ENCODE data around the gene NT5DC2.

The NT5DC2 gene

DNA sequence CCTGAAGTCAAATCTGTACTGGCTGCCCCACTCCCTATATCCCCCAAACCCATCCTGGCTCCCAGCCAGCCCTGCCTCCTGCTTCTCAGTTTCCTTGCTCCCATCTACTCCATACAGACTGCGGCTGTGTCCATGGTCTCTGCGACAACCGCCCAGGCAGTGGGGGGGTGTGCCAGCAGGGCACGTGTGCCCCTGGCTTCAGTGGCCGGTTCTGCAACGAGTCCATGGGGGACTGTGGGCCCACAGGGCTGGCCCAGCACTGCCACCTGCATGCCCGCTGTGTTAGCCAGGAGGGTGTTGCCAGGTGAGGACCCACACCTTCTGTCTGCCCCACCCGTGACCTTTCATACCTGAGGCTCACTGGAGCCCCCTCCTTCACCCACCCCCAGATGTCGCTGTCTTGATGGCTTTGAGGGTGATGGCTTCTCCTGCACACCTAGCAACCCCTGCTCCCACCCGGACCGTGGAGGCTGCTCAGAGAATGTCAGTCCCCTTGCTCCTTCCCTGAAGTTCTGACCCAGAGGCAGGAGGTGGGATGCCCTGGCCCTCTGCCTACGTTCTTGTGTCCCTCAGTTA, 23.8 kb downstream of the NT5DC2 start:
- DNase-seq (ENCODE audit: low read depth in 2 of 2): no peak

DNA sequence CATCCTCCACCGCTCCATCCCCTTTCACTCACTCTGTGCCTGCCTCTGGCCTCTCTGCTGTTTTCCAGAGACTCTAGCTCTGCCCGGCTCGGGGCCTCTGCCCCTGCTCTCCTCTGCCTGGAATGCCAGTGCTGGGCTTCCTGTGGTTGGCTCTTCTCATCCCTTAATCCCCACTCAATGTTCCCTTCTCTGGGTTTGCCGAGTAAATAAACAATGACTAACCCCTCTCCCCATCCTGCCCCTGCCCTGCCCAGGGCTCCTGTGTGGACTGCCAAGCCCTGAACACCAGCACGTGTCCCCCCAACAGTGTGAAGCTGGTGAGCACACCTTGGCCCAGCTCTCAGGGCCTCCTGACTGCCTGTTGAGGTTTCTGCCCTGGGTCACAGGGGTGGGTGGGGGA, 26.3 kb downstream of the NT5DC2 start:
- DNase-seq (ENCODE audit: low read depth in 2 of 2): no peak

GRCh38 chr3:52506266-52506966, 27.2 kb downstream of the NT5DC2 start:
- DNase-seq (ENCODE audit: low read depth in 2 of 2): no peak

DNA sequence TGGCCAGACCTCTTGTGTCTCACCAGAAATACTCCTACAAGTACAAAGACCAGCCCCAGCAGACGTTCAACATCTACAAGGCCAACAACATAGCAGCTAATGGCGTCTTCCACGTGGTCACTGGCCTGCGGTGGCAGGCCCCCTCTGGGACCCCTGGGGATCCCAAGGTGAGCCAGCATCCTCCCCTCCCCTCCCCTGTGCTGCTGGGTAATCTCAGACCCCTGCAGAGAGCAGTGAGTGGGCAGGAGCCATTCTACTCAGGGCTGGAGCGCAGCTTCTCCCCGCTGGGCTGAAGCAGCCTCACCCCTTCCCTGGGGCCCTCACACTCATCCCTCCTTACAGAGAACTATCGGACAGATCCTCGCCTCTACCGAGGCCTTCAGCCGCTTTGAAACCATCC, 28.7 kb downstream of the NT5DC2 start:
- no peak for DNase-seq (ENCODE audit: low read depth in 2 of 2)

DNA sequence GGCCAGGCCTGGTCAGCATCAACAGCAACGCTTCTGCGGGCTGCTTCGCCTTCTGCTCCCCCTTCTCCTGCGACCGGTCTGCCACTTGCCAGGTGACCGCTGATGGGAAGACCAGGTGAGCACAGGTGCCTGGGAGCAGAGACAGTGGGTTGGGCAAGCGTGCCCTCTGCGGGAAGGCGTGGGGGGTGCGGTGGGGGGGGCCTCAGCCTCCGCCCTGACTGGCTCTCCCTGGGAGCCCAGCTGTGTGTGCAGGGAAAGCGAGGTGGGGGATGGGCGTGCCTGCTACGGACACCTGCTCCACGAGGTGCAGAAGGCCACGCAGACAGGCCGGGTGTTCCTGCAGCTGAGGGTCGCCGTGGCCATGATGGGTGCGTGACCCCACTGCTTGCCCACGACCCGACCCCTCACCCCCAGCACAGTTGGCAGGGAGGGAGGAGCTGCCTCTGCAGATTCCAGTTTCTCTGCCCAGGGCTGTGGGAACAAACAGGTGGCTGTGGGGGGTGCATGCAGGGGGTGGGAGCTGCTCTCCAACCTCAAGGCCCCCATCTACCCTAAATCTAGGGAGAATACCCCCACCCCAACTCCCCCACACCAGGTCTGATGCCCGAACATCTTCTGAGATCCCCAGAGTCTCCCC, 29.8 kb downstream of the NT5DC2 start:
- no peak for DNase-seq (ENCODE audit: low read depth in 2 of 2)

GRCh38 chr3:52502808-52503350, 30.8 kb downstream of the NT5DC2 start:
- DNase-seq (ENCODE audit: low read depth in 2 of 2): no peak

DNA sequence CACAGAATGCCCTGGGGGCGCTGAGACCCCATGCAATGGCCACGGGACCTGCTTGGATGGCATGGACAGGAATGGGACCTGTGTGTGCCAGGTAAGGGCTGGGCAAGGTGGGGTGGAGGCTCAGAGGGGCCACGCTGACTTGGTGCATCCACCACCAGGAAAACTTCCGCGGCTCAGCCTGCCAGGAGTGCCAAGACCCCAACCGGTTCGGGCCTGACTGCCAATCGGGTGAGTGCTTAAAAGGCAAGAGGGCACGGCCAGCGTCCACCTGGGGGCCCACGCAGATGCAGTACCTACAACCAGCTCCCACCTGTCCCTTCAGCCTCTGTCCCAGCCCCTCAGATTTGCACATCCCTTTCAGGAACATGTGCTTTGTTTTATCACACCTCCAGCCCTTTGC, 31.7 kb downstream of the NT5DC2 start:
- DNase-seq (ENCODE audit: low read depth in 2 of 2): no peak

DNA sequence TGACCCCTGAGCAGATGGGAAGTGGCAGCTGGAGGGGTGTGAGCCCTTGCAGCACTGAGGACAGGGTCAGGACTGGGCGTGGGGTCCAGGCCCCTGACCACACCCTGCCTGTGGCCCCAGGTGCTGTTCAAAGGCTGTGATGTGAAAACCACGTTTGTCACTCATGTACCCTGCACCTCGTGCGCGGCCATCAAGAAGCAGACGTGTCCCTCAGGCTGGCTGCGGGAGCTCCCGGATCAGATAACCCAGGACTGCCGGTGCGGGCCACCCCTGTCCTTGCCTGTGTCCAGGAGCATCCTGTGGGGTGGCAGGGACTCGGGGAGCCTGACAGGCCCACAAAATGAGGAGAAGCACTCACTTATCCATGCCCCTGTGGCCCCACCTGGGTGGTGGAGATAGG, 32.6 kb downstream of the NT5DC2 start:
- DNase-seq (ENCODE audit: low read depth in 2 of 2): no peak

DNA sequence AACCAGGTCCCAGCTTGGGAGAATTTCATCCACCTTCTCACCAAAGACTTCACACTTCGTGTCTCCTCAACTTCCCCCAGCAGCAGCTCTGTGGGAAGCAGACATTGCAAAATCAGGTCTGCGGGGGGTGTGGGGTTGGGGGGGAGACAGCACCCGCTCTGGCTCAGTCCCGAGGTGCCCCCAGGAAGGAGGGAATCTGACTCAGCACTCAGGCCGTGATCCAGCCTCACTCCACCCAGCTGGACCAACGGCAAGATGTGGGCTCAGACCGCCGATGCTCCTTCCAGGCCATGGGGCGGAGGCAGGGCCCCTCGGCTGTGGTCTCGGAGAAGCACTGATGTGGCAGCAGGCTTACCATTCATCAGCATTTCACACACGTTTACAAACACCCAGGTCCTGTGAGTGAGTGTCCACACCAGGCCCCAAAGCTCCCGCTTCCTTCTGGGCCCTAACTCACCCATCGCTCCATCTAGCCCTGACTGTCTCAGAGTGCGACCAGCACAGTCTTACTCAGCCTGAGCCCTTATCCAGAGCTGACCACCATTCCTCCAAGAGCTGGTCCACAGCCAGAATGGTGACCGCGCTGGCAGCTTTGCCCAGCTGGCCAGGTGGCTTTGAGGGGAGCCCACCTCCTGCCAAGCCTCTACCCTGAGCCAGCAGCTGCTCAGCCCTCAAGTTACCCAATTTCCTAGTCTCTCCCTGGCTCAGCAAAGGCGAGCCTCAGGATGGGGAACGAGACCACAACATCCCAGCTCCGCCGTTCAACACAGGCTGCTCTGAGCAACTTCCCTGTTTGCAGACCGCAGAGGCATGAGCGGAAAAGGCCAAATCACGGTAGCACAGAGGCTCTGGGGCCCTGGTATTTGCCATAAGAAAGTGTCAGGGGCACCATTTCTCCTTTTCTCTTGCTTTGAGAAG, 35.3 kb downstream of the NT5DC2 start:
- no peak for DNase-seq (ENCODE audit: low read depth in 2 of 2)

GRCh38 chr3:52495777-52496602, 37.7 kb downstream of the NT5DC2 start:
- DNase-seq (ENCODE audit: low read depth in 2 of 2): no peak

DNA sequence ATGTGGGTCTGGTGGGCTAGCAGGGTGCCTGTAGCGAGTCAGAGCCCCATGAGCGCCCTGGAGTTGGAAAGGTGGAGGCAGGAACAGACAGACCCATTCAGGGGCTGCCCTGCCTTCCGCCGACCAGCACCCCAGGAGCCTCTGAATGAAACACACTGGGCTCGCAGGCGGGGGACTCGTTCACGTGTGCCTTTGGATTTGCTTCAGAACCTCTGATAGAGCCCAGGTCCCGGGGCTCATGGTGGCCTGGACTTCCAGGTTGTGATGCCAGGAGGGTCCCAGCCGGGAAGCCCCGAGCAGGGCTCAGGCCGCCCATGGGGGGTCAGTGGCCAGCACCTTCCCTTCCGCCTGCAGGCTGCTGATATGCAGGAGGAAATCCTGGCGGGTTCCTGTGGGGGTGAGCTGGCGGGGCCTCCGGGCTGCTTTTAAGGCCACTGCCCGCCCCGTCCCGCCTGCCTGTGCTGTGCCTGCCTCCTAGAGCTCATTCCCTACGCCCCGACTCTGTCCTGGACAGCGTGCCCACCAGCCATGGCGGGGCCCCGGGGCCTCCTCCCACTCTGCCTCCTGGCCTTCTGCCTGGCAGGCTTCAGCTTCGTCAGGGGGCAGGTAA, 38.7 kb downstream of the NT5DC2 start, which contains the start of gene STAB1:
STAB1 (plus strand) TSS at position 453 of the 610 bp plus-strand sequence; CDS start at position 529, 76 bp downstream.
- DNase-seq (ENCODE audit: low read depth in 2 of 2): no peak

DNA sequence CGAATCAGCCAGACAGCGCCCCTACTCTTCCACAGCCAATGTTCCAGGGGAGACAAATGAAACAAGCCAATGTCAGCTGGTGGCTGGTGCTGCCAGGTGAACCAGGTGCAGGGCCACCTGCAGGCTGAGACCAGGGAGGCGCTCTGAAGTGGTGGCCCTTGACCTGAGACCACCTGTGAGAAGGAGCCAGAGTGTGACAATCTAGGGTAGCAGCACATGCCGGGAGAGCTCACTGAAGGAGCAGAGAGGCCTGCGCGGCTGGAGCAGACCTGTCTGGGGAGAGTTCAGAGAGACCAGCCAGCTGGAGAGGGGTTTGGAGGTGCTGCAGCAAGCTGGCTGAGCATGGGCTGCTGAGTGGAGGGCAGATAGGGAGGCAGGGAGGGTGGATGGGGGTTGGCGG, 39.2 kb downstream of the NT5DC2 start:
- DNase-seq (ENCODE audit: low read depth in 2 of 2): no peak

- DNase-seq (ENCODE audit: low read depth in 2 of 2): no peak
These were observed 40.2 kb downstream of the NT5DC2 start for GRCh38 chr3:52493232-52494017.

GRCh38 chr3:52492059-52492458, 41.6 kb downstream of the NT5DC2 start:
- DNase-seq (ENCODE audit: low read depth in 2 of 2): no peak

DNA sequence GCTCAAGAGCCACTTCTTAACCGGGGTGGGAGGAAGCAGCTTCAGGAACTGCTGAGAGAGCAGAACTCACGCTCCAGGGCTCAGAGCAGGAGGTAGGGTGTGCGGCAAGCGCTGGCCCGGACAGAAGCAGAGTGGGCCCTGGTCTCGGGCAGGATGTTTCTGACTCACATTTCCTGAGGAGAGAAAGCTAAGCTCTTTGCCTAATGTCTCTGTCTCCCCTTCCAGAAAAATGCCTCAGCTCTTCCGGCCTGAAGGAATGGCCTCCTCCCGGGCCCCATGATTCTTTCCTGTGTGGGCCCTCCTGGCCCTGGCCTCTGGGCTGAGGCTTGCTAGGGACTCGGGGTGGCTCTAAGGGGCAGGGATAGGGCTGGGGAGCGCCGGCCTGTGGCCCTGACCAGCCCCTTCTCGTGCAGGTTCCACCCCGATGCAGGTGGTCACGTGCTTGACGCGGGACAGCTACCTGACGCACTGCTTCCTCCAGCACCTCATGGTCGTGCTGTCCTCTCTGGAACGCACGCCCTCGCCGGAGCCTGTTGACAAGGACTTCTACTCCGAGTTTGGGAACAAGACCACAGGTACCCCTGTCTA, 42.6 kb downstream of the NT5DC2 start:
- DNase-seq (ENCODE audit: low read depth in 2 of 2): no peak

- DNase-seq (ENCODE audit: low read depth in 2 of 2): no peak
These were observed 43.4 kb downstream of the NT5DC2 start for GRCh38 chr3:52490035-52490938.

GRCh38 chr3:52489453-52489852, 44.2 kb downstream of the NT5DC2 start:
- no peak for DNase-seq (ENCODE audit: low read depth in 2 of 2)

DNA sequence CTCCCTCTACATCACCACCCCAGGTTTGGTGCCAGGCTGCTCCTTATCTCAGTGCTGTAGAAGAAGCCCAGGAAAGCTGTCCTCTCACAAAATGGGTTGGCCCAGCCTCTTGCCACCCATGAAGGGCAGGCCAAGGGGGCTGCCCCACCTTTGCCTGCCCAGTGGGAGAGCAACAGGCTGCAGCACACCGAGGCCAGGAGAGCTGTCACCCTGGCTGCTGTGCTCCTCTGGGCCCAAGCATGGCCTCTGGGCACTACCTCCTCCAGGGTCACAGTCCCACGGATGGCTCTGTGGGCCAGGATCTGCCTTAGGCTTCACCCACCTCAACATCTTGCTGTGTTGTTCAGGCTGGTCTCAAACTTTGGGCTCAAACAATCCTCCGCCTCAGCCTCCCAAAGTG, 44.9 kb downstream of the NT5DC2 start:
- no peak for DNase-seq (ENCODE audit: low read depth in 2 of 2)
